GM12801 (cell line): ENCODE results near the gene LLCFC1.

Source experiments
- TF ChIP-seq, protein P1 (sequence below): IDR thresholded peaks from one replicate; pipeline ENCODE4 v1.5.1; 2011; ENCODE audit warnings: control low read depth; ENCODE audit not compliant: insufficient read length; ENCODE audit errors: extremely low read depth

The LLCFC1 gene

DNA sequence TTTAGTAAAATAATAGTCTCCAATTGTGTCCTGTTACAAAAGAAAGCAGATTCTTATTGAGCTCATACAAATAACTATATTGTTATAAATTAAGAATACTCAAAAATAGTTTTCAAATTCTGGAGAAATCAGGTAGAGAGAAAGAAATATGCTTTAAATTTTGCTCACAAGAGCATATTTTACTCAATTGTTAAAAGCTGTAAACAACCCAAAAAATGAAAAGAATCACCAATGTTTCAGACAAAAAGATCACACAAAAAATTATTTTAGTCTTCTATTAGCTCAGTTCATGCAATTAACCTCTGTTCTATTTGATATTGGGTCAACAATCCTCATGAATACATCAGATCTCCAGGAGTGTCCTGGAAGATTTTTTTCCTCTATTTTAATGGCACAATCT is 35.2 kb upstream of the LLCFC1 start:
- TF ChIP-seq, protein P1, sequence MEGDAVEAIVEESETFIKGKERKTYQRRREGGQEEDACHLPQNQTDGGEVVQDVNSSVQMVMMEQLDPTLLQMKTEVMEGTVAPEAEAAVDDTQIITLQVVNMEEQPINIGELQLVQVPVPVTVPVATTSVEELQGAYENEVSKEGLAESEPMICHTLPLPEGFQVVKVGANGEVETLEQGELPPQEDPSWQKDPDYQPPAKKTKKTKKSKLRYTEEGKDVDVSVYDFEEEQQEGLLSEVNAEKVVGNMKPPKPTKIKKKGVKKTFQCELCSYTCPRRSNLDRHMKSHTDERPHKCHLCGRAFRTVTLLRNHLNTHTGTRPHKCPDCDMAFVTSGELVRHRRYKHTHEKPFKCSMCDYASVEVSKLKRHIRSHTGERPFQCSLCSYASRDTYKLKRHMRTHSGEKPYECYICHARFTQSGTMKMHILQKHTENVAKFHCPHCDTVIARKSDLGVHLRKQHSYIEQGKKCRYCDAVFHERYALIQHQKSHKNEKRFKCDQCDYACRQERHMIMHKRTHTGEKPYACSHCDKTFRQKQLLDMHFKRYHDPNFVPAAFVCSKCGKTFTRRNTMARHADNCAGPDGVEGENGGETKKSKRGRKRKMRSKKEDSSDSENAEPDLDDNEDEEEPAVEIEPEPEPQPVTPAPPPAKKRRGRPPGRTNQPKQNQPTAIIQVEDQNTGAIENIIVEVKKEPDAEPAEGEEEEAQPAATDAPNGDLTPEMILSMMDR: no peak

GRCh38 chr7:142905759-142906158 is 33.5 kb upstream of the LLCFC1 start:
- TF ChIP-seq, protein P1: no peak

DNA sequence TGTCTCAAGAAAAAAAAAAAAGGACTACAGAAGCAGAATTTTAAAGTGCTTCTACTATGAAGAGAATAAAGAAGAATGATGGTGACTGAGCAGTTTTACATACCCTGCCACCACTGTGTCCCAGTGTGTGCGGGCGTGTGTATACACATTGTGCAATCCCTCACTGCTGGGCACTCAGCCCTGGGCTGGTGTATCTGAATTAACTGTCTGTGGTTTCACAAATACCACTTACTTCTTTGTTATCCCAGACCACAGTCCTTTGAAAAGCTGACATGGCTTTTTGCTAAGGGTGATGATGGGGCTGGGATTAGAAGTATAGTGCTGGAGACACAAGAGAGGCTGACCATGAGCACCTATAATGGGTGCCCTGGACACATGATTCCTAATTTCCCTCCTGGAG is 32.6 kb upstream of the LLCFC1 start:
- TF ChIP-seq, protein P1: no peak

GRCh38 chr7:142908290-142908689 is 31.0 kb upstream of the LLCFC1 start:
- TF ChIP-seq, protein P1: no peak

DNA sequence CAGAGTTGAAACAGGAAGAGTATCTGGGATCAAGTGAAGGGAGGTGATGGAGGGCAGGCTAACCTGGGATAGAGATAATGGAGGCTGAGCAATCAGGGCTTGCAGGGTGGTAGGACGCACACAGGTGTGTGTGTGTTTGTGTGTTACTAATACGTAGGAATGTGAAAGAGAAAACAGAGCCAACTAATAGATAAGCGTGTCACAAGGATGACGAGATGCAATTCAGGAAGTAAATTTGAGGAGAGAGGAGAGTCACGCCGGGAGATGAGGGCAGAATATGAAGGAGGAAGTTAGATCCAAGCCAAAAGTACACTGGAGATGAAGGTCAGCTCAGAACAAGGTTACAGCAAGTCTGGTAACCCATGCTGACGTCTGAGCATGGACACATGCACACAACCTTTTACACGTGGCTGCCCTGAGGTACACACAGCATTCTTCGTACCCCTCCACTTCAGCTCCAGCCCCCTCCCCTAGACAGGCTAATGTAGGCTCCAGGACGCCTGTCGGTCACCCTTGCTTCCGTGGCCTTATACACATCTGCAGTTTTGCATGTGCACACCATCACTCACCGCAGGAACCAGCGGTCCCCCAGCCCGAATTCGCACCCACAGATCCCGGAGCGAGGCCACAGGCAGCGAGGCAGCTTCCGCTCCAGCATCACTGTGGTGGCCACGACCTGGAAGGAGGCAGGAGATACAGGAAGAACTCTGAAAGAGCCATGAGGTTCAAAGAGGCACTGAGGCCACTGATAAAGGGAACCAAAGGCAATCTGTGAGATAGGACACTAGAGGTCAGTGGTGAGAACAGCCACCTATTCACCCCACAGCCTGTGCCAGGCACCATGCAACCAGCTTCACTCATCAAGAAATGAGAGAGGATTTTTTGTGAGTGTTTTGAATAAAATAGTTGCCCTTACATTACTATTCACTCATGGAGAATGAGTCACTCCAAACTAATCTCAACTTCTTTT is 30.1 kb upstream of the LLCFC1 start:
- TF ChIP-seq, protein P1: no peak

DNA sequence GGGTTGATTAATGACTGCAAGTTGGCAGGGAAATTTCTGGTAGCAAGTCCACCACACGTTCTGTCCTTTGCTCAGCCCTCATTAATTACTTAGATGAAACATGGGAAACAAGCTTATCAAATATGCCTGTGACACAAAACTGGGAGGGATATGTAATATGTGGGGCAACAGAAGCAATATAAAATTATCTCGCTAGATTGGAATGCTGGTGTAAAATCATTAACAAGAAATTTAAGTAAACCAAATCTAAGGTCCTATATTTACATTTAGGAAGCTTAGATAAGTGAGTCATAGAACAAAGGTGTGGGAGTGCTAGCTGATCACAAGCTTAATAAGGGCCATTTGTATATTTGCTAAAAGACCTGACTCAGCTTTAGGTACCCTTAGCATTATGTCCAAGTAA is 29.3 kb upstream of the LLCFC1 start:
- TF ChIP-seq, protein P1: no peak

GRCh38 chr7:142910481-142910880 is 28.8 kb upstream of the LLCFC1 start:
- TF ChIP-seq, protein P1: no peak
